Caki2 (cell line): ENCODE measurements around the gene APPBP2. TPM values are rescaled to one million over a fixed set of nuclear protein-coding genes. Genes with fewer than 3 reads are reported as not detected.
A peak's percentile ranks its signal among the peaks of the same experiment; 100 is the strongest.
"Not testable (repeated sequence)": the region's sequence is repeated elsewhere in the genome, so short reads cannot be mapped to it uniquely, and the experiment has no call there.

ENCODE experiments used
- DNase-seq: peaks from one replicate; pipeline ENCODE4 v3.0.0-alpha.2; 2015; ENCODE audit warnings: low read depth
- in situ Hi-C: cut with HindIII; loops from 2 replicates; pipeline ENCODE4 v1.10.0; 2016; ENCODE audit warnings: low sequenced_read_pairs, low pct_unique_long_range_greater_than_20kb, mixed read lengths
- total RNA-seq: library from RNA; depleted of rRNA; stranded (reverse); fragments of >200 nt; shearing (Covaris generic); gene quantifications from 2 replicates; pipeline ENCODE4 v1.2.3, GENCODE V29; 2014; ENCODE audit warnings: low replicate concordance; rRNA removed

APPBP2 gene, protein sequence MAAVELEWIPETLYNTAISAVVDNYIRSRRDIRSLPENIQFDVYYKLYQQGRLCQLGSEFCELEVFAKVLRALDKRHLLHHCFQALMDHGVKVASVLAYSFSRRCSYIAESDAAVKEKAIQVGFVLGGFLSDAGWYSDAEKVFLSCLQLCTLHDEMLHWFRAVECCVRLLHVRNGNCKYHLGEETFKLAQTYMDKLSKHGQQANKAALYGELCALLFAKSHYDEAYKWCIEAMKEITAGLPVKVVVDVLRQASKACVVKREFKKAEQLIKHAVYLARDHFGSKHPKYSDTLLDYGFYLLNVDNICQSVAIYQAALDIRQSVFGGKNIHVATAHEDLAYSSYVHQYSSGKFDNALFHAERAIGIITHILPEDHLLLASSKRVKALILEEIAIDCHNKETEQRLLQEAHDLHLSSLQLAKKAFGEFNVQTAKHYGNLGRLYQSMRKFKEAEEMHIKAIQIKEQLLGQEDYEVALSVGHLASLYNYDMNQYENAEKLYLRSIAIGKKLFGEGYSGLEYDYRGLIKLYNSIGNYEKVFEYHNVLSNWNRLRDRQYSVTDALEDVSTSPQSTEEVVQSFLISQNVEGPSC
- total RNA-seq = 27.9 and 28.9 TPM in 2 replicates

DNA sequence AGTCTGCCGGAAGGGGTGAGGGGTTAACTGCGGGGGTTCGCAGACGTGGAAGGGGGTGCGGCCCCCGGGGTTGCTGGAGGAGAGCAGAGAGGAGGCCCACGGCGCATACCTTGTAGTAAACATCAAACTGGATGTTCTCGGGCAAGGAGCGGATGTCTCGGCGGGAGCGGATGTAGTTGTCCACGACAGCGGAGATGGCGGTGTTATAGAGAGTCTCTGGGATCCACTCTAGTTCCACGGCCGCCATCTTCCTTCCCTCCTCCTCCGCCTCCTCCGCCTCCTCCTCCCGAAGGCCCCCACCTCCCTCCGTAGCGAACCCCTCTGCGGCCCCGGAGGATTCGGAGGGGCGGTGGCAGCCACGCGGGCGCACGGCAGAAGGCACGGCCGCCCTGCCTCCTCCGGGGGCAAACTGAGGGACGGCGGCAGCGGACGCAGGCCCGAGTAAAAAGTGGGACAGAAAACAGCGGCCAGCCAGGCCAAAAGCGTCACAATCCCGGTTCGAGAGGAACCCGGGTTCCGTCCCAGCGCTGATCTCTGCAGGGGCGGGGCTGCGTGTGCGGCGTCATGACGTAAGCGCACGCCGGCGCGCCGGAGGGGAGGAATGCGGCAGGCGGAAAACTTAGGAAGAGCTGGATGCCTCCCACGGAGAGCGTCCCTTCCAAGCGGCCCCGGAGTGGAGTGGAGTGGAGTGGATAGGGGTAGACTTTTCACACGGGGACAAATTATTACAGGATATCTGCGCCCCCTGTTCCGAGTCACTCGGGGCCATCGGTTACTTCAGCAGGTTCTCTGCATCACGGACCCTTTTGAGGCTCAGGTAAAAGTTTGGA is at the start of gene APPBP2:
APPBP2 (minus strand) TSS at position 558 of the 830 bp plus-strand sequence; CDS start at position 247, 311 bp downstream.
- in situ Hi-C loops = no loop called here

DNA sequence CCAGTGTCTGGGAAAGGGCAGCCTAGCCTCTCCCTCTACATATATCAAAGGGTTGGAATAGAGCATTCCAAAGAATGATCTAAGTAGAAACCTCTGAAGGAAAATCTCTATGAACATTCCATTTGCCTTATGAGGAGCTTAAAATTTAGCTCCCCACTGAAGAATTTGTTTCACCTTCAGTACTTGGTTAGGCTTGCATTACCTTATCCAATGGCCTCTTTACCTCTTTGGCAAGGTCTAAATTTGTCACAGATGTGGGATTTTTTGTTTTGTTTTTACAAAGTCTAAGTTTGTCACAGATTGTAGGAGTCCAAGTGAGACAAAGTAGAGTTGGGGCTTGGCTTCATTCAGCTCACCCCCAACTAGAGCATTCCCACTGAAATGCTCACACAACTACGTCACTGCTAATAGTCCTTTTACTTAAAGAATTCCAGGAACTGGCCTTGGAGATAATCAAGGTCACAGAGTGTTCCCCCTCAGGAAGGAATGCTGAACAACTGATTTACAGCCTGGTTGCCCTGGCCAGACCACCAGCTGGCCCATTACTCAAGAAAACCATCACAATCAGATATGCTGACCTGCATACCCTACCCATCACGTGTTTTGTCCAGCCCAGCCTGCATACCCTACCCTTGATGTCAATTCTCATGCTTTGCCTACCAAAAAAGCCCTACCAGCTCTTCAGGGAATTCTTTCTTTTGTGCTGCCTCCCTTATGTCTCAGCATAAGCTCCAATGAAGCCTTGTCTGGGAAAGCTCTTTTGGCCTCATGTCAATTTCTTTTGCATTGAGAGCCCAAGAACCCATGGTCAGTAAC is 47.4 kb upstream of the APPBP2 start:
- DNase-seq = no peak
- in situ Hi-C loops = no loop called here

More for the DNA sequence above, at the start of gene APPBP2:
- DNase-seq = peak; percentile 87

DNA sequence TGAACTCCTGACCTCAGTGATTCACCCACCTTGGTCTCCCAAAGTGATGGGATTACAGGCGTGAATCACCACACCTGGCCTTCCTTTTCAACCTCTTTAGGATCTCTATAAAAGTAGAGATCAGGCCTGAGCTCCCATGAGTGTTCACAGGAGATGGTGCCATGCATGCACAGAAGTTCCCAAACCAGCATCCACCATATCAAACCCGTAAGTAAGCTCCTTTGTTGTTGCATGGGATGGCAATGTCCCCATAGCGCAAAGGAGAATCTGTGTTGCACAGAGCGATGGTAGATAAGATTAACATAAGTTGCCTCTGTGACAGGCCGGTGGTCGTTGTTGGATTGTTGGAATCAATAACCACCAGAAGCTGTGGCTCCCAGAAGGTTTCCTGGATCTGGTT is 39.2 kb upstream of the APPBP2 start:
- in situ Hi-C loops = no loop called here
- DNase-seq = no peak

DNA sequence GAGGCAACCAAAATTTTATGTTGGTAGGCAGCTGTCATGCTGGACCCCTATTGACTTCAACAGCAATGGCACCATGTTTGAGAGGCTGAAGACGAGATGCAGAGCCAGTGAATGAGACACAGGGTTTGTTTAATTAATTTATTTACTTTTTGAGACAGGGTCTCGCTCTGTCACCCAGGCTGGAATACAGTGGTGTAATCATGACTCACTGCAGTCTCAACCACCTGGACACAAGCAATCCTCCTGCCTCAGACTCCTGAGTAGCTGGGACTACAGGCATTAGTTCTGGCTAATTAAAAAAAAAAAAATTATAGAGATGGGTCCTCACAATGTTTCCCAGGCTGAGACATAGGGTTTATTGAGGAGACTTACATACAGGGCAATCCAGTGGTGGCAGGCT is 37.7 kb upstream of the APPBP2 start:
- peak; percentile 32 for DNase-seq
- in situ Hi-C loops = no loop called here

DNA sequence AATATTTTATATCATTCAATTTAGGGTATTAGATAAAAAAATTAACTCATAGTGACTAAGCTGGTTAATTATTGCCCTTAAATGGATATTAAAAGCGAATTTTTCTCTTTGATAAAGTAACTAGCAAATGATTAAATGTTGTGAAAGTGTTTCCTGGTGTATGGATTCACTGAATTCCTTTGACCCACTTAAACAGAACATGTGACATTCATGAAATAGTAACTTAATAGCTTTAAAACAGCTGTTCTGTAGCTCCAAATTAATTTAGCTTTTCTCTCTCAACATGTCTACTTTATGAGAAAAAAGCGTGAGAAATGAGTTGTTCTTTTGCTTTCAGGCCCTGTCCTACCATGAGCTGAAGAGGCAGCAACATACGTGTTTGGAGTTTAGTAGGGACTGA is 36.4 kb upstream of the APPBP2 start:
- in situ Hi-C loops = no loop called here
- DNase-seq = no peak

DNA sequence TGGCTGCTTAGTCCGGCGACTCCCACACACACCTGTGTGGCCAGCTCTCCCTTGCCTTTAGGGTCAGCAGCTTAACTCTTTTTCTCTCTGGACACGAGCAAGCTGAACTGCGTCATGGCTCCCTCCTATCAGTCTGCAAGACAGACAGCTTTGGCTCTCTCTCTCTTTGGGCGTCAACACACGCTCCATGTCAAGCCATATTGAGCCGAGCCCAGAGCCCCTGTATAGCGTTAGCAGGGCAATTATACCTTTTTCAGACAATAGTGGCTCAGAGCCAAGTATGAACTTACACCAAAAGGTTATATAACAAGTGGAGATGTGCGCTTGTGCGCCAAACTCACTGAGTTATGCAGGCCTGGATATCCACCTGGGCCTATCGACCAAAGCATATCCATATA is 34.8 kb upstream of the APPBP2 start:
- DNase-seq = no peak
- in situ Hi-C loops = no loop called here

DNA sequence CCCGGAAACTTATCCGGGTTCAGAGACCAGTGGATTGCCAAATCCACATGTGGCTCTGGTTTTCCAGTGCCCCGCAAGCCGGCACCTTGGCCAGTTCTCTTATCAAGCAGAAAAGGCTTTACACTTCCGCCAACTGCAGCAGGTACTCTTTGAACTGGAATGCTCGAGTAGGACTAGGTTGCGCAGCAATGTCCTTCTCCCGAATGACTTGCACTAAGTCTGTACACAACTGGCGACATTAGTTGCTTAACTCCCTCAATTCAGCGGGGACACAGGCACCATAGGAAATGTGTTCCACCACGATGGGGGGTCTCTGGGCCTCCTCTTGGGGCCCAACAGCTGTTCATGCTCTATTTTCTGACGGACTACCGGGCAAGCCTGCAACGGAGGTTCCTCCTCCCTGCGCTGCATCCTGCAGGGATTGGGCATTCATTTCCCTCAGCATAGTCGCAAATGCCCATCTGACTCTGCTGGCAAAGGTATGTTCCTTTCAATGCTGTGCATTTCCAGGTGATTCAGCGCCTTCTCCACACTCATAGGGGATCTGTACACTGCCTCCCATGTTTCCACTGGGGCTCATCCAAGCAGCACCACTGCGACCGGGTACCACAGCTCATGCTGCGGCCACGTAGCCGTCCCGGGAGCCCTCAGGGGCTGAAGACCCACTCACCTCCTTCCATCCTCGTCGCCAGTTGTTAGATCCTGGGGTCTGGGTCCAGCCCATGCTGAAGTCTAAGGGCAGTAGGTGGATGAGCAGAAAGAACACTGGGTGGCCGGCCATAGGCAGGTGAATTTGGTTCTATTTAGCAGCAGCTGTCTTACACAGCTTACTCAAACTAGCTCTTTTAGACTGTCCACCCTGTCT is 34.2 kb upstream of the APPBP2 start:
- no peak for DNase-seq
- in situ Hi-C loops = no loop called here

DNA sequence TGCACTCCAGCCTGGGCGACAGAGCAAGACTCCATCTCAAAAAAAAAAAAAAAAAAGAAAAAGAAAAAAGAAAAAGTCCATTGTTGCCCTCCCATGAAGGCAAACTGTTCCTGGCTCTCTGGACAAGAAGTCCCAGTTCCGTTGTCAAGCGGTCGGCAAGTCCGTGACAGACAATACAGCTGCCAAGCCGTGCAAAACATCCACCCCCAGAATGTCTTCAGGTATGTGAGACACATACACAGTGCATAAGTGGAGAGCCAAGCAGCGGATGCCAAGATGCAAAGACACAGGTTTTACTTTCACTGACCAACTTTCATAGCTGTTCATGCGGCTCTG is 33.6 kb upstream of the APPBP2 start:
- no peak for DNase-seq
- in situ Hi-C loops = no loop called here

DNA sequence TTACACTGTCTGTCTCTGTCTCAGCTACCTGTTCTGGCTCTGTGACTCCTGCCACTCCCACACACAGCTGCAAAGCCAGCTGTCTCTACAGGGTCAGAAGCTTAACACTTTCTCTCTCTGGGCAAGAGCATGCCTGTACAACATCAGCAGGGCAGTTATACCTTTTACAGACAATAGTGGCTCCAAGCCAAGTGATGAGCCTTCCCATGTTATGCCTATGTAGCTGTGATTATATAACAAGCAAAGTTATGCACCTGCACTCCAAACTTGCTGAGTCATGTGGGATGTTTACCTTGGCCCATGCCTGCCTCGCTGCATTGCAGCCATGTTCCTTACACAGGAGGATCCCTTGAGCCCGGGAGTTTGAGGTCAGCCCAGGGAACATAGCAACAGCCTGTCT is 31.8 kb upstream of the APPBP2 start:
- peak; percentile 37 for DNase-seq
- in situ Hi-C loops = no loop called here

DNA sequence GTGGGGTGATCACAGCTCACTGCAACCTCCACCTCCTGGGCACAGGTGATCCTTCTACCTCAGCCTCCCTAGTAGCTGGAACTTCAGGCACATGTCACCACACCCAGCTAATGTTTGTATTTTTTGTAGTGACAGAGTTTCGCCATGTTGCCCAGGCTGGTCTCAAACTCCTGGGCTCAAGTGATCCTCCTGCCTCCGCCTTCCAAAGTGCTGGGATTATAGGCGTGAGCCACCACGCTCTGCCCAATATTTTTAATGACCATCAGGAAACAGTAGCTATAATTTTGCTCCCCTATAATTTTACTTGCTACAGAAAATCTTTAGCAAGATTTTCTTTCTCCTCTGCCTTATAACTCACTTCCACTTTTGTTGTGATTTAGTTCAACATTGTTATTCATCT is 29.7 kb upstream of the APPBP2 start:
- DNase-seq = no peak
- in situ Hi-C loops = no loop called here

DNA sequence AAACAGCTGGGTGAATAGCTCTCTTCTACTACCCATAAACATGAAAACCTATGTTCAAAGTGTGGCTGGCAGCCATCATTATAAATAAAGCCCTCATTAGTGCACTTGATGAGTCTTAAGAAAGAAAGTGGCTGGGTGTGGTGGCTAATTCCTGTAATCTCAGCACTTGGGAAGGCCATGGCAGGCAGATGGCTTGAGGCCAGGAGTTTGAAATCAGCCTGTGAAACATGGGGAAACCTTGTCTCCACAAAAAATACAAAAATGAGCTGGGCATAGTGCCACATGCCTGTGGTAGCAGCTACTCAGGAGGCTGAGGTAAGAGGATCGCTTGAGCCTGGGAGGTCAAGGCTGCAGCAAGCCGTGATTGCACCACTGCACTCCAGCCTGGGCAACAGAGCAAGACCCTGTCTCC is 28.3 kb upstream of the APPBP2 start:
- peak; percentile 33 for DNase-seq
- in situ Hi-C loops = no loop called here

DNA sequence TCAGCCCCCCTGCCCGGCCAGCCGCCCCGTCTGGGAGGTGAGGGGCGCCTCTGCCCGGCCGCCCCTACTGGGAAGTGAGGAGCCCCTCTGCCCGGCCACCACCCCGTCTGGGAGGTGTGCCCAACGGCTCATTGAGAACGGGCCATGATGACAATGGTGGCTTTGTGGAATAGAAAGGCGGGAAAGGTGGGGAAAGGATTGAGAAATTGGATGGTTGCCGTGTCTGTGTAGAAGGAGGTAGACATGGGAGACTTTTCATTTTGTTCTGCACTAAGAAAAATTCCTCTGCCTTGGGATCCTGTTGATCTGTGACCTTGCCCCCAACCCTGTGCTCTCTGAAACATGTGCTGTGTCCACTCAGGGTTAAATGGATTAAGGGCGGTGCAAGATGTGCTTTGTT is 26.2 kb upstream of the APPBP2 start:
- in situ Hi-C loops, DNase-seq: not testable (repeated sequence)

DNA sequence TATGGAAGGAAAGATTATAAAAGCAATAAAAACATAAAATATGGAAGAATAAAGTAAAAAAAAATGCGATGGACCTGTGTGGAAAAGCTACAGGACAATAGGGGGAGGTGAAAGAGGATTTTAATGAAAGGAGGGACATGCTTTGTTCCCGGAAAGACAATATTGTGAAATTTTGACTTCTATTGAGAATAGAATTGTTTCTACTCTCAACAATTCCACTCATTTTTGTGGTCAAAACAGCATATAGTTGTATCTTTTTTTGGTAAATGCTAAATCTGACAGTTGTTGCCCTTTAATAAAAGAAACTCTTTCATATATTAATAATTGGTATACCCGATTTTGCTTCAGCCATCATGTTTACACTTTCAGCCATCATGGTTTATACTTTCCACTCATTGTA is 22.9 kb upstream of the APPBP2 start:
- DNase-seq = no peak
- in situ Hi-C loops = no loop called here

DNA sequence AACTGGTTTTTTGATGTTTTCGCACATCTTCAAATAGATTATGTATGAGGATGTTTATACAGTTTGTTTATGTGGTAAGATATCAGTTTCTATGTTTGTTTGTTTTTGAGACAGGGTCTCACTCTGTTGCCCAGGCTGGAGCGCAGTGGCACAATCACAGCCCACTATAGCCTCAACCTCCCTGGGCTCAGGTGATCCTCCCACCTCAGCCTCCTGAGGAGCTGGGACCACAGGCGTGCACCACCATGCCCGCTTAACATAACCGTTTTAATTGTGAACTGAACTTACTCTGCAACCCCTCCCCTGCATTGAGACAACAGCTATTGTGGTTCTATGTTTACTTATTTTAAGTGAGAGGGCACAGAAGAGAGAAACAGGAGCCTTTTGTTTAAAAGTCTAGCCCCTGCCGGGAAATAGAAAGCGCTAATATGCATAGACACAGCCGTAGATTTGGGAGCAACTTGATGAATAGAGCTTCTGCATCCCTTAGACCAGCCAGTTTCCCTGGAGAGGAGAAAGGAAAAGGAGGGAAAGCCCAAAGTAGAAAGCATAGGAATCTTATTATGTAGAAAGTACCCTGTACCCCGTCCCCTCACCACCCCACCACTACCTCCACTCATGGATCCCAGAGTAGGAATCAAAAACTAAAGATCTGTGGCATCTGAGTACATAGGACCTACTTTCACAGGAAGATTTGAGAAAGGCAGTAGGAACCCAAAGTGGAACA is 19.6 kb upstream of the APPBP2 start:
- no peak for DNase-seq
- in situ Hi-C loops = no loop called here

DNA sequence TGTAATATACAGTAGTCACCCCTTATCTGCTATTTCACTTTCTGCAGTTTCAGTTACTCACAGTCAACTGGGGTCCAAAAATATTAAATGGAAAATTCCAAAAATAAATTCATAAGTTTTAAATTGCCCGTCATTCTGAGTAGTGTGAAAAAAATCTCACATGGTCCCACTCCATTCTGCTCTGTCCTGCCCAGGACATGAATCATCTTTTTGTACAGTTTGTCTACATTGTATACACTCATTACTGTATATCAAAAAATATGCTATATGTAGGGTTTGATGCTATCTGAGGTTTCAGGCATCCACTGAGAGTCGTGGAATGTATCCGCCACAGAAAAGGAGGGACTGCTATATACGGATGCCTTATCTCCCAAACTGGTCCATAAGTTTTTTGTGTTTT is 16.0 kb upstream of the APPBP2 start:
- in situ Hi-C loops = no loop called here

DNA sequence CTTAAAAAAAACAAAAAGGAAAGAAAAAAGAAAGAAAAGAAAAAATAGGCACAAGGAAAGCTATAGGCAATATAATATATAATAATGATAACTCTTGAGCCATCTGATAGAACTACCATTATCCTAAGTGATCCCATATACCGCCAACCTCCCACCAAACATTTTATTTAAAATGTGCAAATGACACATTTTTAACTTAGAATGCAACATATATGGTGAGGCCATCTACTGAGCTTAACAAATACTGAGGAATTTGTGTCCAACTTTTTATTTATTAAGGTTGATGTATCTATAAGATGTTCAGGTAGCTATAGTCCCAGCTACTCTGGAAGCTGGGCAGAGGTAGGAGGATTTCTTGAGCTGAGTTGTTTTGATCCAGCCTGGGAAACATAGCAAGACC is 14.4 kb upstream of the APPBP2 start:
- no peak for DNase-seq
- in situ Hi-C loops = no loop called here

More for the DNA sequence above, 16.0 kb upstream of the APPBP2 start:
- no peak for DNase-seq

DNA sequence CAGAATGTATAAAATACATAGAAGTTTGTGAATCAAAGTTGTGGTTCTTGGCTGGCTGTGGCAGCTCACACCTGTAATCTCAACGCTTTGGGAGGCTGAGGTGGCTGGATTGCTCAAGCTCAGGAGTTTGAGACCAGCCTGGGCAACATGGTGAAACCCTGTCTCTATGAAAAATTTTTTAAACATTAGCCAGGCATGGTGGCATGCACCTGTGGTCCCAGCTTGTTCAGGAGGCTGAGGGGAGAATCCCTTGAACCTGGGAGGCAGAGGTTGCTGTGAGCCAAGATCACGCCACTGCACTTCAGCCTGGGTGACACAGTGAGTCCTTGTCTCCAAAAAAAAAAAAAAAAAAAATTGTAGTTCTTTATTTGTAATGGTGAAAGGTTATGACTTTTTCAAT is 13.8 kb upstream of the APPBP2 start:
- in situ Hi-C loops = no loop called here
- no peak for DNase-seq
